Fibroblast of pulmonary artery (primary cell): ENCODE measurements around the gene AVP.

Experiments
- DNase-seq: peaks from one replicate; pipeline ENCODE4 v3.0.0-alpha.2; 2010; ENCODE audit warnings: low read depth
- H3K4me3 ChIP-seq: replicated peaks from 2 replicates; pipeline ENCODE4 v1.5.1; 2011; ENCODE audit warnings: low read depth, mild to moderate bottlenecking, control low read depth, low read length, moderate library complexity
- CTCF ChIP-seq: IDR thresholded peaks from 2 replicates; pipeline ENCODE4 v1.5.1; 2011; ENCODE audit warnings: mild to moderate bottlenecking, control low read depth, low read length, inconsistent platforms; ENCODE audit errors: missing control alignments

The AVP gene

DNA sequence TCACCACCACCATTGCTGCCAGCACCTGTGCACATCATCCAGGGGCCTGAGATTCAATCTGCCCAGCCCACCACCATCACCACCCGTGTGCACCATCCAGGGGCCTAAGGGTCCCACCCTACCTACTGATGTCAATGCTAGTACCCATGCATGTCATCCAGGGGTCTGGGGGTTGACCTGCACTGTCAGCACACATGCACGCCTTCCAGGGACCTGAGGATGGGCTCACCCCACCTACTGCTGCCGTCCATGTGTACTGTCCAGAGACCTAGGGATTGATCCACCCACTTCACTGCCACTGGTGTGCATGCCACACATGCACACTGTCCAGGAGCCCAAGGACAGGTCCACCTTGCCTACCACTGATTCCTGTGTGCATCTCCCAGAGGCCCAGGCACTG lies 25.0 kb downstream of the AVP start:
- no peak for DNase-seq
- H3K4me3 ChIP-seq = no peak overlapping the region
- no peak for TF ChIP-seq CTCF

- H3K4me3 ChIP-seq = no peak overlapping the region
- no peak for TF ChIP-seq CTCF
- DNase-seq = no peak
Observed at GRCh38 chr20:3051385-3052019, 33.0 kb downstream of the AVP start.

- H3K4me3 ChIP-seq = no peak overlapping the region
- TF ChIP-seq CTCF = no peak
- no peak for DNase-seq
Observed at GRCh38 chr20:3047486-3048419, 36.8 kb downstream of the AVP start.

- DNase-seq = peak; percentile 11
- peak overlapping the region; percentile 78 for H3K4me3 ChIP-seq
- TF ChIP-seq CTCF = no peak
Observed at GRCh38 chr20:3046677-3047462, 37.7 kb downstream of the AVP start.

DNA sequence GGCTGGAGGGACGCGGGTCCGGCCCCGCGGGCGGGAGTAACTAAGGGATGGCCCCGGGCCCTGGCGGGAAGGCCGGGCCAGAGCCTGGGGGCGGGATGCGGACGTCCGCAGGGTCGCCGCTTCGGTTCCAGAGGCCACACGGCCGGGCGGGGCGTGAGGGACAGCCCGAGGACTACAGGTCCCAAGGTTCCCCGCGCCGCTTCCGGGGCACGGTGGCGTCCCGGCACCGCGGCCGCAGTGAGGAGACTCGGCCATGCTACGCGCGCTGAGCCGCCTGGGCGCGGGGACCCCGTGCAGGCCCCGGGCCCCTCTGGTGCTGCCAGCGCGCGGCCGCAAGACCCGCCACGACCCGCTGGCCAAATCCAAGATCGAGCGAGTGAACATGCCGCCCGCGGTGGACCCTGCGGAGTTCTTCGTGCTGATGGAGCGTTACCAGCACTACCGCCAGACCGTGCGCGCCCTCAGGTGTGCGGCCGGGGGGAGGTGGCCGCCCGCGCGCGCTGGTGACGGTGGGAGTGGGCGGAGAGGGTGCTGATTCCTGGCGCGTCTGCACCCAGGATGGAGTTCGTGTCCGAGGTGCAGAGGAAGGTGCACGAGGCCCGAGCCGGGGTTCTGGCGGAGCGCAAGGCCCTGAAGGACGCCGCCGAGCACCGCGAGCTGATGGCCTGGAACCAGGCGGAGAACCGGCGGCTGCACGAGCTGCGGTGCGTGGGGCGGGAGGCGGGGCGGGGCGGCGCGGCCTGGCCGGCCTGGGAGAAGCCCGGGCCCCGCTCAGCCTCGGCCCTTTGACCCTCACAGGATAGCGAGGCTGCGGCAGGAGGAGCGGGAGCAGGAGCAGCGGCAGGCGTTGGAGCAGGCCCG lies 38.5 kb downstream of the AVP start, which contains the start of gene MRPS26:
Gene MRPS26 (plus strand): TSS at position 237 of the 861 bp plus-strand sequence. CDS start 17 bp downstream, at position 254.
- peak within 1 kb of the TSS; percentile 78 for H3K4me3 ChIP-seq
- peak; percentile 82 for DNase-seq
- no peak for TF ChIP-seq CTCF
